IPS-NIHi7 (cell line): Measurements from ENCODE around the gene RP2.

Experiments used
- DNase-seq: peaks from one replicate; pipeline ENCODE4 v3.0.0; 2012; ENCODE audit warnings: mixed read lengths; ENCODE audit errors: extremely low spot score

The RP2 gene

DNA sequence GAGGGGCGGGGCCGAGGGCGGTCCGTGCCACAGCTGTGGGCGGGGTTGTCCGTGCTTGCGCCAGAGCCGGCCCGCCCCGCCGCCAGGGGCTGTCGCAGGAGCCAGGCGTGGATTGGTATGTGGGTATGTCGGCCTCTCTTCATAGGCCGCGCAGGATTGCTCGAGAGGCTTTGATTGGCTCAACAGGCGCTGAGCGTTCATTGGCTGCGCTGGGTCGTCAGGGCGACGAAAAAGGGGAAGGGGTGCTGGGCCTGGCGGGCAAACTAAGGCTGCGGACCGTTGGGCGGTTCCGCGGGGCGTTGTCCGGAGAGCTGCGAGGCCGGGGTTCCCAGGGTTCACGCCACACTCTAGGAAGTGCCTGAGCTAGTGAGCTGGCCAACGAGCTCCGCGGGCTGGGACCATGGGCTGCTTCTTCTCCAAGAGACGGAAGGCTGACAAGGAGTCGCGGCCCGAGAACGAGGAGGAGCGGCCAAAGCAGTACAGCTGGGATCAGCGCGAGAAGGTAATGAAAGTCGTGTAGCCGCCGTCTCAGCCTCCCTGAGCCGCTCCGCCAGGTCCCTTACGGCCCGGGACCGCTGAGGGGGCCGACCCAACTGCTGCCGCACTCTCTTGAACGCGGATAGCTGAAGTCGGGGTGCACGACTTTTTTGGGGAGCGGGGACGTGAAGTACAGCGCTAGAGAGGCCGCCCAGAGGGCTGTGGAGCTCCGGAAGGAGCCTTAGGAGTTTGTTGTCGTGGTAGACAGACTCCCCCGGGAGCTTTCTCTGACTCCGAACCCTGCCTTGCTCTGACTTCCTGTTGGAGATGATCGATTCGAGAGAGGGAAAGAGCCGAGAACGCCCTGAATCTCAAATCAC lies at the start of gene RP2:
Gene RP2, plus strand, starts transcription at position 343 of the 857 bp plus-strand sequence. Its CDS starts 58 bp downstream, at position 401.
- DNase-seq, result peak; percentile 98

DNA sequence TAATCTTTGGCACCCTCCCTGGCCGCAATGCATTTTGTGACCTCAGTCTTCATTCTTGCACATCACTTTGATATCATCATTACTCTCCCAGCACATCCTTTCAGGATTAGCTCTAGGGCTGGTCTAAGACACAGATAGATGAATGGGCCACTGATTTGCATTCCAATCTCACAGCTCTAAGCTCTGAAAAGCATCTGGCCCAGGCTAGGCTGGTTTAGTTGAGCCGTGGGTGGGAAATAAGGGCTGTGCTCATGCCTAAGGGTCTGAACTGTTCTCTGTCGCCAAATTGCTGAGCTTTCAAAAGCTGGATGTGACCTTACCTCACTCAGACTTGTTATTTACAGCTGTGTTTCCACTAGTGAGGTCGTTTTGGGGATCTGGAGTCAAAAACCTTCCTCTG lies 47.9 kb upstream of the RP2 start:
- DNase-seq, result peak; percentile 54

DNA sequence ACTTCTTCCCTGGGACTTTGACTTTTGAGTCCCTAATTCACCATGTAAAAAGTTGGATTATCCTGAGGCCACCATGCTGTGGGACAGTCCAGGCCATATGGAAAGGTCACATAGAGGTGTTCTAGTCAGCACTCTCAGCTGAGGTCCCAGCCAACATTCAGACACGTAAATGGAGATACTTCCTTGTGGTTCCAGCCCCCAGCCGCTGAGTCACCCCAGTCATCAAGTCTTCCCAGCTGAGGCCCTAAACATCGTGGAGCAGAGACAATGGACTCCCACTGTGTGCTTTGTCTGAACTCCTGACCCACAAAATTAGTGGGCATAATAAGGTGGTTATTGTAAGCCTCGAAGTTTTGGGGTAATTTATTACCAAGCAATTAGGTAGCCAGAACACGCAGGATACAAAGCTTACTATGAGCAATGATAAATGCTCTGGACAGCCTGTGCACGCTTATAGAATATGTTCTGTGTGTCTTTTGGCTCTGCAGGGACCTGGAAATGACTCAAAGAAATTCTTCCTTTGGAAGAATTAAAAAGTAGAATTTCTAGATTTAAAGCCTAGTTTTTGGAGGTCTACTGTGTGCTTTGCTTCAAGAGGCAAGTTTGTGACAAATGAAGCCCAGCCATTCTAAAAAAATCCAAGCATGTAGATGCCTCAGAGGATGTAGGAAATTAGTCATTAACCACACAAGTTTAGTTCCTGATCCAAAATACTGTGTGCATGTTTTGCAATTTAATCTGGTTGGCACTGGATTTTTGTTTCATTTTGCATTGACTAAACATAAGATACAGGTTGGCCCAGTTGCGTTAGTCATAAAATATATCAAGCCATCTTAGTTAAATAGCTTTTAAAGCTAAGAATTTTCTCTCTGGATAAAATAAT lies 44.7 kb upstream of the RP2 start:
- DNase-seq, result peak; percentile 71

DNA sequence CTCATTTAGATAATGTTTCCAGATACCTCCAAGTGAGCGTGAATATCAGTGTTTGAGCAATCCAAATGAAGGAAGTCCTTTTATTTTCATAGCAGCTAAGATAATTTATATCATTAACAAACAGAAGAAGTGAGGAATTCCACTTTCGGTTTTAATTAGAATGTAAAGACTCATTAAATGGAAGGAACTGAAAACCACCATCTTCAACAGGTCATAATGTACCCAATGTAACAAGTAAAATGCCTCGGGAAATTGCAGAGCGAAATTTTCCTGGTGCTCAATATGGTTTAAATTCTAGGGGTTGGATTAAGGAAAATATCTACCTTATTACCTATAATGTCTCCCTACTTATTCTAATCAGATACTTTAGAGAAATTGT lies 44.0 kb upstream of the RP2 start:
- DNase-seq, result no peak

DNA sequence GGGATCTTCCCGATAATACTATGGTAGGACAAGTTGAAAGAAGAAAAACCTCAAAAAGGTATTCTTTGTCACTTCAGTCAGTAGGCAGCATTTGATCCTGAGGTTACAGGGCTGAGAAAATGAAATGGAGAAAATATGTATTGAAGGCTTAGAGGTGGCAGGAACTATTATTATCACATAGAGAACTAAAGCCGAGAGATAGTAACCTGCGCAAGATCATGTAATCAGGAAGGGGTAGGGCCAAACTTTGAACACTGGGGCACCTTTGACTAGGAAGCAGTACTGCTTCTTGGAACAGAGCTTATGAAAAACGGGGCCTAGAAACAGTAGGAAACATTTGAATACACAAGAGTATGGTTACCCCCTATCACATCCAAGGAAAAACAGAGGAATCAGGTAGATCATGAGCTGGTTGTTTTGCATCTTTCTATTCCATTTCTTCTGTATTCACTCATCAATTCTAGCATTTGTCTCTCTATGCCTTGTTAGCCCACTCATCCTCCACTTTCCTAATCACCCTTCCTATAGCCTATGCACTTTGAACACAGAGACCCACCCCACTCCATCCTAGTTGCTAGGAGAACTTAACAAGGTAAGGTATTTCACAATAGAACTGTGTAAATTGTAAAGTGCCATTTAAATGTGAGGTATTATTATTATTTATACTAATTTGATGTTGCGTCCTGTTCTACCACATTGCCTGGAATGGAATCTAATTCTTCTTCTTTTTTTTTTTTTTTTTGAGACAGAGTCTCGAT lies 43.3 kb upstream of the RP2 start:
- DNase-seq, result no peak

DNA sequence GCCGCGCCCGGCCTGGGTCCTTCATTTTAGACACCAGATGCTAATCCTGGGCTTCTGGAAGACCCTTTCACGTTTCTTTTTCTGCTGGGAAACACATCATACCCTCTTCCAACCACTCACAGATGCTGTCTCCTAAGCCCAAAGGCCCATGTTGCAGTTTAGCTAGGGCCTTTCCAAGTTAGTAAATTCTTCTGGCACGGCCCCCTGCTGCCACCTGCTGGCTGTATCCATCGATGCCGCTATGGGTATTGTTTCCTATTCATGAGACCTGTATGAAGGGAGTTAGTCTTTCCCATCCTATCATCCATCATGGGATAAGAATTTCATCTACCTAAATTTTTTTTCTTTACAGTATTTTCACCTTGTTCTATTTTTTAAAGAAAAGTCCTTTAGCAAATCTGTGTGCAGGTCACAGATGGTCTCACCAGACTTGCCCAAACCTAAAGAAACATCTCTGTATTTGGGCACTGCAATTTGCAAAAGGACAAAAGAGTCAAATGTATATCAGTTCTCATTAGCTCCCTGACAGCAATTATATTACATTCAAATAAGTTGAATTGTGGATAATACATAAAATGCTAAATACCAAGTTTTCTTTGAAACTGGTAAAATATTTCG lies 40.2 kb upstream of the RP2 start:
- peak; percentile 78 for DNase-seq

DNA sequence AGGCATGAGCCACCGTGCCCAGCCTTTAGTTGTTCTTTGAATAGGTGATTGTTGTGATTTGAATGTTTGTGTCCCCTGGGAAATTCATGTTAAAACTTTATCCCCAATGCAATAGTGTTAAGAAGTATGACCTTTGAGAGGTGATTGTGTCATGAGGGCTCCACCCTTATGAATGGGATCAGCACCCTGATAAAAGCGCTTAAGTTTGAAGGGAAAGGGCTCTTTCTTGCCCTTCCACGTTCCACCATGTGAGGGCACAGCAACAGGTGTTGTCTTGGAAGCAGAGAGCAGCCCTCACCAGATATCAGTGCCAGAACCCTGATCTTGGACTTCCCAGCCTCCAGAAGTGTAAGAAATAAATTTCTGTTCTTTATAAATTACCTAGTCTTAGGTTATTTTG lies 33.7 kb upstream of the RP2 start:
- DNase-seq, result no peak

DNA sequence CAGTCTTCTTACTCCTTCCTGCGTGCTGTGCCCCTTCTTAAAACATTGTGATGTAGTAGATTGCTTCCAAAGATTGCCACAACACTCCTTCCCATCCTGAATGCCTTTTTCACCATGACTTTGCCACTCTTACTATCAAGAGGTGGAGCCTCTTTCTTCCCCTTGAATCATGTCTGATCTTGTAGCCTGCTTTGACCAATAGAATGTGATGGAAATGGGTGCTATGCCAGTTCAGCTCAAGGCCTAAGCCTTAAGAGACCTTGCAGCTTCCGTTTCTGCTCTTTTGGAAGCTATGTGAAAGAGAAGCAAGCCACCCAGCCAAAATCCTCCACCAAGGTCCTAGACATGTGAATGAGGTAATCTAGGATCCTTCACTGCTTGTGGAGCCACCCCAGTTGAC lies 31.6 kb upstream of the RP2 start:
- no peak for DNase-seq

DNA sequence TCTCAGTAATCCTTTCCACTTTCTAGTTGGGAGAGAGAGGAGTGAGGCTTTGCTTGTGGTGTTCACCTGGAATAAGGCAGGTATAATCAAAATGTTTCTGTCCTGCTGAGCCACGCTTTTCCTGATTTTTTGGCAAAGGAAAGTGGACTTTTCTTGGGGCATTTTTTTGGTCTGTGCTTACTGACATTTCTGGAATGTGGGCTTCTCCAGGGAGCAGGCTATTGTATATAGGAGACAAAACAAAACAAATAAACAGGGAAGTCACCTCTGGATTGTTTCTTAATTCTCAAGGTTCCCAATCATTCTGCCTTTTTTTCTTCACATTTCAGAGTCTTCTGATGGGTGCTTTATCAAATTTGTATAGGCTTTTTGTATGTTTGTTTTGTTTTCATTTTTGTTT lies 25.7 kb upstream of the RP2 start:
- DNase-seq, result no peak

DNA sequence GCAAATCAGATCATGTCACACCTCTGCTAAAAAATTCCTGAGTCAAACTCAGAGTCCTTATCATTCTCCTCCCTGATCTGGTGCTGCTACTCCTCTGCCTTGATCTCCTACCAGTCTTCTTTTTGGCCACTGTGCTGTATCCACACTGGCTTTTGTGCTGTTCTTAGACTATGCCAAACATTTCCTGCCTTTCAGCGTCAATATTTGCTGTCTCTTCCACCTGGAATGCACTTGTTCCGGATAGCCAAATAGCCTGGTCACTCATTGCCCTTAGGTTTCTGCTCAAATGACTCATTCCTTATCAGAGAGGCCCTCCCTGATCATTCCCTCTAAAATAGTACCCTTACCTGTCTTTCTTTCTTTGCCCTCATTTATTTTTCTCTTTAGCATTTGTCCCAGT lies 24.4 kb upstream of the RP2 start:
- DNase-seq, result no peak

DNA sequence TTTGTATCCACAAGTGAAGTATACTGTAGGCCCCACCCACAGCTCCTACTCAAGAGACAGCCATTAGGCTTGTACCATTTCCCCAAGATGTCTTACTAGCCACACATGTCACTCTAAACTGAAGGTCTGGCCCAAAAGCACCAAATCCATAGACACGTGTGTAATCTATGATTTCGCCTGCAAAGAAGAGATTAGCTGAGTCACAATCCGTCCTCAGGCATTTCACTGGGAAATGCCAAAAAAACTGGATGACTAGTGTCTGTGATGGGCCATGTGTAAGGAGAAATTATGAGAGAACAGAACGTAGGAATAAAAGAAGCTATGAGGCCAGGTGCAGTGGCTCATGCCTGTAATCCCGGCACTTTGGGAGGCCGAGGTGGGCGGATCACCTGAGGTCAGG lies 21.9 kb upstream of the RP2 start:
- no peak for DNase-seq

DNA sequence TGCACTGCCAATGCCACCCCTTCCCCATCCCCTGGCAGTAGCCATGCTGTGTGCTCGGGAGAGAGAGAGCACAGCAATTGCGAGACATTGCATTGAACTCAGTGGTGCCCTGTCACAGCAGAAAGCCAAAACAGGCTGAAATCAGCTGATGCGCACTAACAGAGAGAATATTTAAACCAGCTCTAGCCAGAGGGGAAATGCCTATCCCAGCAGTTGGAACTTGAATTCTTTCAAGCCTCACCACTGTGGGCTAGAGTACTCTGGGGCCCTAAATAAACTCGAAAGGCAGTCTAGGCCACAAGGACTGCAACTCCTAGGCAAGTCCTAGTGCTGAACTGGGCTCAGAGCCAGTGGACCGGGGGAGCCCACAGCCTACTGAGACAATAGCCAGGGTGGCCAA lies 17.7 kb upstream of the RP2 start:
- no peak for DNase-seq

DNA sequence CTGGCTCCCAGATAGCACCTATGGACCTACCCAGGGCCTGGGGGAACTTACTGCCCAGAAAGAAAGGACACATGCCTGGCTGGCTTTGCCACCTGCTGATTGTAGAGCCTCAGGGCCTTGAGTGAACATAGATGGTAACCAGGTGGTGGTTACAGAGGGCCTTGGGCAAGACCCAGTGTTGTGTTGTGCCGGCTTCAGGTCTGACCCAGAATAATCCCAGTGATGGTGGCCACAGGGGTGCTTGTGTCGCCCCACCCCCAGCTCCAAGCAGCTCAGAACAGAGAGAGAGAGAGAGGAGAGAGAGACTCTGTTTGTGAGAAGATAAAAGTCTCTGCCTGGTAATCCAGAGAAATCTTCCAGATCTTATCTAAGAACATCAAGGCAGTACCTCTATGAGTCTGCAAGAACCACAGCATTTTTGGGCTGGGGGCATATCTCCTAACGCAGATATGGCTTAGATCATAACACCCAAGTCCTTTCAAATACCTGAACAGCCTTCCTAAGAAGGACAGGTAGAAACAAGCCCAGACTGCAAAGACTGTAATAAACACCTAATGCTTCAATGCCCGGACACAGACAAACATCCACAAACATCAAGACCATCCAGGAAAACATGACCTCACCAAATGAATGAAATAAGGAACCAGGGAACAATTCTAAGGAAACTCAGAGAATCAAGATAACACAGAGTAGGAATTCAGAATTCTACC lies 16.3 kb upstream of the RP2 start:
- DNase-seq, result no peak

DNA sequence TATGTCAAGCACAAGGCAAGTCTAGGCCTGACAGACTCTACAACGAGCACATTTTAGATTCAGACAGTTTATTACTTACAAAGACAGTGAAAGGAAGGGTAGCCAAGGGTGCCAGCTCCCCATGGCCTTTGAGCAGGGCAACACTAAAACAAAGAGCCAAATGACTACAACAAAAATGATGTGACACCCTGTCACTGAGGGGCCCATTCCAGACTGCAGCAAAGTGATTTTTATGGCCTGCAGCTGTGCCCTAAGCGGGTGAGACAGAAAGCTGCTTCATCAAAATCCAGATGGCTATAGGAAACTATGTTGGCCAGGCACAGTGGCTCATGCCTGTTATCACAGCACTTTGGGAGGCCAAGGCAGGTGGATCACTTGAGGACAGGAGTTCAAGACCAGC lies 13.4 kb upstream of the RP2 start:
- DNase-seq, result no peak

DNA sequence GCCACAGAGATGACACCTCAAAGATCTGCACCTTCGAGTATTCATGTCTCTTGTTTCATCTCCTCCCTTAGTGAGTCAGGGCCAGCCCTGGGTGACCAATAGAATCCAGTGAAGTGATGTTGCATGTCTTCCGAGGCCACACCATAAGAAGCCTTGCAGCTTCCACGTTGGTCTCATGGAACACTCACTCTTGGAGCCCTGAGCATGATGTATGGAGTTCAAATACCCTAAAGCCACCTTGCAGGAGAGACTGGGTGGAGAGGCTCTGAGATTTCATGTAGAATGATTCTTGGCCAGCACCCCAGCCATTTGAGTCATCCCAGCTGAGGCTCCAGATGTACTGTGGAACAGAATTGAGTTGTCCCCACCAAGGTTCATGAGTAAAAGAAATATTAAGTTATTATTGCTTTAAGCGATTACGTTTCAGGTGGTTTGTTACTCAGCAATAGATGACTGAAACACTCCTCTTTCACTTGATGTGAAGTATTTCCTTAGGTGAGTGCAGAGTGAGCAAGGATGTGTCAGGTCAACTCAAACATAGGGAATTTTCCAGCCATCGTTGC lies 5.0 kb upstream of the RP2 start:
- DNase-seq, result no peak

DNA sequence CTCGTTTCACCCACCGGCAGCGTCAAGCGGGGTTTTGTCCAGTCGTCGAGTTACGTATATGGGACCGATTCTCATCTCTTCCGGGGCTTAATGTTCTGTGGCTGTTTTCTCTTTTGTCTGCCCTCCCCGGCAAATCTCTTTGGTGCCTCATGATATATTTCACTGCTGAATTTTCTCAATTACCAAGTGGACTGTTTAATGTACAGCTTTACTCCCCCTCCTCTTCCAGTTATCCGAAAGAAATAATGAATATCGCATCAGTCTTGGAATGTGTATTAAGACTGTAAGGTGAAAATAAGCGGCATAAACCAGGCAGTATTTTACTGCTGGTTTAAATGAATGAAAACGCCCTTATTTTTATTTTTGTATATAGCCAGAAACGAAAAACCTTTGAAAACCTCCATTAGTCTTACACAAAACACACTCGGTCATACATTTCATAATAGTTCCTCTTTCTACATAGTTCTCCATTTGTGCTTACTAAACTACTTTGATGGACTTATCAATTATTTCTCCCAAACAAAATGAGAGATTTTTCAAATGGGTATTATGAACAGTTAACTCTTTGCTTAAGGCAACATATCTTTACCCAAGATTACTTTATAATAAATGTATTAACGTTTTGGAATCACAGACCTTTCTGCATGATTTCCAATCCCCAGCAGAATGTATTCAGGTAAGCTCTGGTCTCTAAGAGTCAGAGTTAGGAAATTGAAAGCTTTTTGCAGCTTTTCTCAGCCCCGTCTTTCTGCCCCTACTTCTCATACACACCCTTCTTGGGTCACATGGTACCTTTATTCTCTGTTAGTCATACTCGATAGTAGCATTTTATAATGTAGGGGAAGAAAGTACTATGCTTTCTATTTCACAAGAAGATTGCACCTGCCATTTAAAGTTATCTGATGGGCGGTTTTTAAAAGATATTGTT lies 979 bp downstream of the RP2 start:
- DNase-seq, result no peak

DNA sequence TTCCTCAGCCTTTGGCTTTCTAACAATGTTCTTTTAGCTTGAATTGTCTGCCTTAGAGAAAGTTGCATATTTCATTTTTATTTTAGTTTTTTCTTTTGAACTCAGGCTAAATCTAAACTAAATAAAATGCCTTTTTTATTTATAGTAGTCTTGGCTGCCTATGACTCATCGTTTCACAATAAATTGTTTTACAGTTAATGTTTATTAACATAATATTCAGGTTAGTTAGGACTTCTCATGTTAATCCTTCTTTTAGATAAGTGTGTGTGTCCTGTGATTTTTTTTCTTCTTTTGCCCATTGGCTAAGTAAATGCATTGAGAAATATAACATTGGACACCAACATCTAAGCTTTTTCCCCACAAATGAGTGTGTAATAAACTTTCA lies 1.6 kb downstream of the RP2 start:
- DNase-seq, result no peak

DNA sequence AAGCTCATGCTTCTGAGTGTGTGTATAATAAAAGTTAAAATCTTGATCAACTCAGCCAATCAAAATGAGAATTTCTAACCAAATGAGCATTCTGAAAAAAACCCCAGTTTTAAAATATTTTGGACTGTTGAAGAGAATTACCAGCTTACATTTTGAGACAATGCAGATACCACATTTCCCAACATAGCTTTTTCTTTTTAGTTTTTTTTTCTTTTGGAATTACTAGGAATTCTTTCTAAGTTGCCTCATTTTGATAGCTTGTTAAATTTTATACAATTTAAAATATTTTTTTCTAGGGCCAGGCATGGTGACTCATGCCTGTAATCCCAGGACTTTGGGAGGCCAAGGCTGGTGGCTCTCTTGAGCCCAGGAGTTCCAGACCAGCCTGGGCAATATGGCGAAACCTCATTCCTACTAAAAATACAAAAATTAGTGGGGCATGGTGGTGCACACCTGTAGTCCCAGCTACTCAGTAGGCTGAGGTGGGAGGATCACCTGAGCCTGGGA lies 2.2 kb downstream of the RP2 start:
- no peak for DNase-seq

DNA sequence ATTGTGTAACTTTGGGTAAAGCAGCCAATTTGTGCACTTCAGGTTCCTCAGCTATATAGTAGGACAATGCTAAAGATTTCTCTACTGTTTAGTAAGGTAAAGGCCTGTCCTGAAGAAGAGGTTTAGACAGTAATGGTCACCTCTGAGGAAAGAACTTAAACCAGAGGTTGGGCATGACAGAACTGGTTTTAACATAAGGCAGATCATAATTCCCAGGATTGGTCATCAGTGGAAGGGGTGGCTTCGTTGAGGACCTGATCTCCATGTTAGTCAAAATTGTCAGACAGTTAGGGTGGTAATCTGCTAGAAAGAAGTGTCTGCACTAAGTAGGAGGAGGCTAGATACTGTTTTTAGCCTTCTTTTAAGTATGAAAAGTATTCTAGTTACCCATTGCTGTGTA lies 4.1 kb downstream of the RP2 start:
- no peak for DNase-seq

DNA sequence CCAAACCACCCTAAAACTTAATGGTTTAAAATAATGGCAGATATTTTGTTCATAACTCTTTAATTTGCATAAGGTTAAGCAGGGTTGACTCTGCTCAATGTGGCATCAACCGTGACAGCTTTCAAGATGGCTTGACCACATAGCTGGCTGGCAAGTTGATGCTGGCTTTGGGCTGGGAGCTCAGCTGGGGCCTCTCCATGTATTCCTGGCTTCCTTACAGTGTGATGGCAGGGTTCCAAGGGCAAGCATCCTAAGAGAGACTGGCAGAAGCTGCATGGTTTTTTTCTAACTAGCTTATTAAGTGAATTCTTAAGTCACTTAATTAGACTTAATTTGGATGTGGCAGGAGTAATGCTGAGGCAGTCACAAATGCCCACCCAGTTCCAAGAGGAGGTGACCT lies 4.5 kb downstream of the RP2 start:
- DNase-seq, result no peak
